Measurements from ENCODE around the gene PTPN1.

Gene PTPN1

DNA sequence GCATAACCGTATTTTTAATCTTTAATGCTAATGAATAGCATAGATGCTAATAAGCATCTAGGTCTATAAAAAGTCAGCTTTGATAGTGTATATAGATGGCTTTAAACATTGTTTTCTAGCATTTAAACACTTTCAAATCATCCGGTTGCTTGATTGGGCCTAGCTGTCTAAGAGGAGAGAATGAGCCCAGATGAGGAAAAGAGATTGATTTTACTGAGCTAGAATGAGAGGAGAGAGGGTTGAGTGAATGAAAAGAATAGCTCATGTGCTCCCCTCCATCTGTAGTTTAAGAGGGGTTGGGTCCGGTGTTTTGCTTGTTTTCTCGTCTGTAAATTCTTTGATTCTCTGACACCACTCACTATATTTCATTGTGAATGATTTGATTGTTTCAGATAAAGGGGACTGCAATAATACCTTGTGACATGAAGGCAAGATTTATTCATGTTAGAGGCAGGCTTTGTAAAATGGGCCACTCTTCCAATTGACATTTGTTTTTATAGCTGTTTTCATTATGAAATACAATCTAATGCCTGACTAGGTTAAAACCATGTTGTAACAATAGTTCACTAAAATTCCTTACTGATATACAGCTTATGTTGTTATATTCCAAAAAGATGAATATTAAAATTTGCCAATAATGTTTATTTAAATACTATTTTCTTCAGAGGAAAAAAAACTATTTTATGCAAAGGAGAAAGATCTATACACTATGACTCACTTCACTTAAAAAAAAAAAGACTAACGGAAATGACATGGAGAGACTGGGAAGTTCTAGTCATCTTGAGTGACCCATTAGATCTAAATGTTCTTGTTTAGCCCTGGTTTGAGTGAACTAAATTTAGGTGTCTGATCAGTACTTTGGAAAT is 3.2 kb downstream of the PTPN1 start:
- DNase-seq: peak; percentile 58

DNA sequence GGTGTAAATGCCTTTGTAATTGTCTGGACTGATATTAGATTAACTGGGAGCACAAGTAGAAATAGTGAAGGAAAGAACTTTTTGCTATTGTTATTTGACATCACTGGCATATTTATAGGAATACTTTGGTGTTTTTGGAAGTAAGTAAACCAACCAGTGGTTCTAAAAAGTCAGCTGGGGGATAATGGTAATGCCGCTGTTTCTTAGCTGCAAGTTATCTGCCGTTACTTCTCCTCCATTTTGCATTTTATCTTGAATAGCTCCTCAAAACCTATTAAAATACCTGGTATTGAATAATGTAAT is 3.8 kb downstream of the PTPN1 start:
- DNase-seq: no peak

DNA sequence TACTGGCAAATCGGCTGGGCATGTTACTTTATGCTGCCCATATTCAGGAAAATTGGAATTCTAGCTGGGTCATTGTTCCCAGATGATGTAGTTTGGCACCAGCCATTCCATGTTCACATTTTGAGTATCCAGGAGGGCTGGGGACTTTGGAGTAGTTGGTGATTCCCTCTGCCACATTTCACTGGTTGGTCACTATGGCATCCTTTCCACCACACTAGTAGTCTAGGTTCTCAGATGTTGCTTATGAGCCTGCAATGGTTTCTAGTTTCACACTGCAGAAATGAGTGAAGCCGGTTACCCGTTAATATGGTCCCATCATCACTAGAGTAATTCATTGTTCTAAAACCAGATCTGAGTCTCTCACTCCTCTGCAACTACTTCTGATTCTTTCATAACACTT is 4.6 kb downstream of the PTPN1 start:
- DNase-seq: no peak

DNA sequence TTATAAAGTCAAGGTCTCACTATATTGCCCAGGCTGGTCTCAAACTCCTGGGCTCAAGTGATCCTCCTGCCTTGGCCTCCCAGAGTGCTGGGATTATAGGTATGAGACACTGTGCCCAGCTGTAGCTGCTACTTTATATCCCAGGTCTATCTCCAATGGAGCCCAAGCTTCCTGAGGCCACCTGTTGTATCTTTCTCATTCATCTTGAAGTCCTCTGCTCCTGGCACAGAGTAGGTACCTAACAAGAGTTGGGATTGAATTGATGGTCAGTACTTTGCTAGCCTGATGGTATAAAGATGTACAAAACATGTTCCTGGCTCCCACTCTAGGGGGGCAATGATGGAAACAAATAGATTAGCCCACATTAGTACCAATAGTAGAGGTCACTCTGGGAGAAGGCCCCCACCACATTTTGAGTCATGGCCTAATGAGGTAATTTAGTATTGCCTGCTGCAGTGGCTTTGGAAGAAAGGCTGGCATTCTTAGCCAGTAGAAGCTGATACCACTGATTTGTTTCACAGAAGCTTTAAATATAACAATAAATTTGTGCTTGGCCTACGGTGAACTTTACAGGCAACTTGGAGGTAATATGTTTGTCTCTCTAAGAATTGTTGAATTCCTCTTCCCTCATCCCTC is 5.4 kb downstream of the PTPN1 start:
- DNase-seq: no peak

DNA sequence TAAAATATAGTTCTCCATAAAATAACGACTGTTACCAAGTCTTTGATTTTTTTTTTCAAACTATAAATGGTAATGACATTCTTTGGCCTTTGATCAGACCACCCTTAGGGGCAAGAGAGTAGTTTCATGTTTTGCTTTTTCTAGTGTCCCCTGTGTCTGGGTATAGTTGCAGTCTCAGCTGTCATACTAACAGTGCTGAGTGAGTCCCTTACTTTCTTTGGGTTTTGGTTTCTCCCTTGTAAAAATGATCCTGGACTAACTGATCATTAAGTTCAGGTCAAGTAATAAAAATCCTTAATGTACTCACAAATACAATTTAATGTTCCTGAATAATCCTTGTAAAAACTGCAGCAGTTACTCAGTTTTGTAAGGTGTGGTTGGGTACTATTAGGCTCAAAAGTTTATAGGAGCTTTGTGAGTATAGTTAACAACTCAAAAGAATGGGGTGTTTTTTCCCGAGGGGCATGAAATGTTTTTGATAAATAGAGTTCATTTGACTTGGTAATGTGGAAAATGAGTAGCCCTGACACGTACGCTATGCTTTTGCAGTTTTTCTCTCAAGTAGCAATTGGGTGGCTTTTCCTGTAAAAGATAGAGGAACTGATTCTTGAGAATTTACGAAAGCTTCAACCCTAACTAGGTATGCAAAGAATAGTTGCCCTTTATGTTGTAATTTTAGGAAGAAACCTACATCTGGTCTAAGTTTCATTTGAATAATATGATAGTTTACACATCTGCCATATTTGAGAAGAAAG is 6.2 kb downstream of the PTPN1 start:
- no peak for DNase-seq

DNA sequence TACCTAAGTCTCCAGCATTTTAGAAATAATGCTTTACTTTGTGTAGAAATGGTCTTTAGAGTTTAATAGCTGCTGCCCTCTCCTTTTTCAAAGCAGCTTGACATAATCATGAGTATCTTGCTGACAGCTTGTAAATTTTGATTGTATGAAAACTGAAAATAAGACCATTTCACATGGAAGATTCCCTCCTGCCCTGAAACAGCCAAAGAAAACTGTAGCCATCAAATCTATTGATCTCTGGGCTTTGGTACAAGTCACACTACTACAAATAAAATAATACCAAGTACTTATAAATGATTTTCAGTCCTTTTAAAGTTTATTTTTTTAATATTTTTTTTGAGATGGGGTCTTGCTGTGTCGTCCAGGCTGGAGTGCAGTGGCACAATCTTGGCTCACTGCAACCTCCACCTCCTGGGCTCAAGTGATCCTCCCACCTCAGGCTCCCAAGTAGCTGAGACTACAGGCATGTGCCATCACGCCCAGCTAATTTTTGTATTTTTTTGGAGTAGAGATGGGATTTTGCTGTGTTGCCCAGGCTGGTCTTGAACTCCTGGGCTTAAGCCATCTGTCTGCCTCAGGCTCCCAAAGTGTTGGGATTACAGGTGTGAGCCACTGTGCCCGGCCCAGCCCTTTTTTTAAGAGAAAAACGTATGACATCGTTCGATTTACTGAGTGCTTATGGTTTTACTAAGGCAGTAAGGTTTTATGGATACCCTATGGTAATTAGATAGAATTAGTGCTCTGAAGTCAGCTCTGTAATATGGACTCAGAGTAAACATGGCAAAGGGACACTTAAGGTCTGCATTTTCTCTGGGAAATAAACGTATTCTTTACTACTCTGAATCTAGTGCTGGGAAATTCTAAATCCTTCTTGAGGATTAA is 7.0 kb downstream of the PTPN1 start:
- no peak for DNase-seq

DNA sequence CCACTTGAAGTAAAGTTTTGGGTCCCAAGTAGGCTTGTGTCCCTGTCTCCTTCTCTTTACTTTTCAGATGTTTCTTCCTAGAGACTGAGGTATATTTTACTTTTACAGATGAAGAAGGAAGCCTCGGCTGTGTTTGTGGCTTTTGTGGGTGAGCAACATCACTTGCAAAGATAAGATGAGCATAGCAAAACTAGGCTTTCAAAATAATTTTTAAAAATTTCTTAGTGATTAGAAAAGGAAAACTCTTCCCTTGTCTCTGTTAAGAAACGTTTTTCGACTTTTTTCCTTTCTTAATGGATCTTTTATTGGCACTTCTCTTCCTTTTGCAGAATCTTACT is 7.6 kb downstream of the PTPN1 start:
- DNase-seq: no peak

DNA sequence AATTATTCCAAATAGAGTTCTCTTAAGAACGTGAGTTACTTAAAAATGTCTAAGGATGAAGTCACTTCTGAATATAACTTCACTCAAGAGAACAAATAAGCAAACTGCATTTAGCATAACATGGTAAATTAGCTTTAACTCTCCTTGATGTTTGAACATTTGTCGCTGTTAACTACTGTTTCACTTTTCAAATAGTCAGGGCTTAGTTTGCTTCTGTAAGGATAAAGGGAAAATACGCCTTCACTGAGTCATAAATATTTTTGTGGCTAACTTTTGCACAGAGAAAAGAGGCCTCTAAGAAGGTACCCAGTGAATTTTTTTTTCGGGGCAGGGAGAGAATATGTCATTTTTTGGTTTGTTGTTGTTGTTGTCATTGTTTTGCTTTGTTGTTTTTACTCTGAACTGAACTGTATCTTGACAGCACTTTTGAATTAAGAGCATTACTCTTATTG is 8.1 kb downstream of the PTPN1 start:
- peak; percentile 56 for DNase-seq

DNA sequence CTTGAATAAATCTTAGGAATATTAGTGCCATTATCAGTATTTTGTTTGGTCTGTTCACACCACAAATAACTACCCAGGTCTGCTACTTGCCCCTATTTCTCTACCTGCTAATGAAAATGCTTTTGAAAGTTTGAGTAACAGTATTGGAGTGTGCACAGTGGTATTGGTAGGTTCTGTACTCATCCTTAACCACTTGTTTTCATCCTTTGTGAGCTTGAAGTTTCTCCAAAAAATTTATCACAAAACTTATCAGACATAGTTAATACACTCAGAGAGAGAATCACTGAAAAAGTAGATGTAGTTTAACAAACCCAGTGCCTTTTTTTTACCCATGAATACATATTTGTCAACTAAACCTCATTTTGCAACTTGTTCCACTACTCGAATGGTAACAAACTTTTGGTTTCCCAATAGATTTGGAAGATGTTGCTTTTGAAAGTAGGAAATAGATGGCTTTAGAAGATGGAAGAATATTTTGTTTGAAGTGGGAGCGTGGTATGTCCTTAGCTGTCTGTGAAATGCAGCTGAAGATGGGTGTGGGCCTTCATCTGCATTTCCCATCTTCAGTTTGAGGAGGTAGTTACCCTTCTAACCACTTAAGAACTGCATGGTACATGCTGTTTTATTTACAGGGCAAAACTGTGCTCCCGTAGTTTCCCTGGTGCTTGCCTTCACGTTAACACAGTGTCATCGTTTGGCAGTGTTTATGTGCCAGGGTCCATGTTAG is 9.0 kb downstream of the PTPN1 start:
- no peak for DNase-seq

DNA sequence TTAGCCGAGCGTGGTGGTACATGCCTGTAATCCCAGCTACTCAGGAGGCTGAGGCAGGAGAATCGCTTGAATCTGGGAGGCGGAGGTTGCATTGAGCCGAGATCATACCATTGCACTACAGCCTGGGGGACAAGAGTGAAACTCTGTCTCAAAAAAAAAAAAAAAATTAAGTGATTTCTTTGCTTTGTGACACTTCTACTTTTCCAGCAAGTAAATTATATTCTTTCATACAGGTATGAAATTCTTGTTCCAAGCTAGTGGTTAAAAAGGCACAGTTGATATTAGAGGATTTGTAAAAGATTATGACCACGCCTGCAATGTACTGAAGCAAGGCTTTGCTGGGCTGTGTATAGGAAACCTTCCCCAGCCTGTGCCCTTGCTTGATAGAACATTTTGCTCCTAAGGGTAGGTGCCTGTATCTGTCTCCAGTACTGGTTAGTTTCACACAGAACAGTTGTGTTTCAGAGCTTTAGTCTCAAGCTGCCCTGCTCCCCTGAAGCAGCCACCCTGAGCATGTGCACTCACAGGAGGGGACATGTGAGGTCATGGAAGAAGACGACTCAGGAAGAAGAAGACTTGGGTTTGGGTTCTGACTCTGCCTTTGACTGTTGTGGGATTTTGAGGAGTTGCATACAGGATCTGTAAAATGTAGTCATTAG is 10.2 kb downstream of the PTPN1 start:
- DNase-seq: no peak

DNA sequence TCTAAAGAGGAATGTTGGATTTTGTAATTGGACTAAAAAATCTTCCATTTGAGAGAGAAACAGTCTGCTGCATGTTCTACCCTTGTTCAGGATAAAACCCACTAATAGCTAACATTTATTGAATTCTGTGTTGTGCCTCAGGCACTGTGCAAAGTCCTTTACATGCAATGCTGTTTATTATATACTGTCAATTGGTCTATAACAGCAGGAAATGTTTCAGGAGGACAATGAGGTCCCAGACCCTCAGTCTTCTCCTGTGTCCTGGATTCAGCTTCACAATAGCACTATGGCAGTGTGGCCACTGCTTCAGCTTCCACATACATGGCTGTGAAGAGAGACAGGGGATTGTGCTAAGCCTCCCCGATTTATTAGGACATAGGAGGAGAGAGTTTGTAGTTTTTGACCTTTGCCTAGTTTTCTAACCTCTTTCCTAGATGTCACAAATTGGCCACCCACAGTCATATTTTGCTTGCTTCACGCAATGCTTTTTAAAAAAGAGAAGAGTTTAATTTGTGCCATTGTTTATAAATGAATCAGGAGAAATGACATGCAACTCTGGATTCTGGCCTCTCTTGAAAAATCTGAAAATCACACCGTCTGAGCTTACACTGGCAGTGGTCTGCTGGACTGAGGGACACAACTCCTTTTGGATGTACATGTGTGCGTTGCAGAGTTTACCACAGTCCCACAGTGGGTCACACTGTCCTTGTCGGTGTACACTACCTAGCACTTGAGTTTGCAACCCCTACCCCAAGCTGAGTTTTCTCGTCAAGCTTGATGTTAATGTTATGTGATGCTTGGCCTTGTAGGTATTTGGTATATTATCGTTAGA is 11.3 kb downstream of the PTPN1 start:
- DNase-seq: no peak

DNA sequence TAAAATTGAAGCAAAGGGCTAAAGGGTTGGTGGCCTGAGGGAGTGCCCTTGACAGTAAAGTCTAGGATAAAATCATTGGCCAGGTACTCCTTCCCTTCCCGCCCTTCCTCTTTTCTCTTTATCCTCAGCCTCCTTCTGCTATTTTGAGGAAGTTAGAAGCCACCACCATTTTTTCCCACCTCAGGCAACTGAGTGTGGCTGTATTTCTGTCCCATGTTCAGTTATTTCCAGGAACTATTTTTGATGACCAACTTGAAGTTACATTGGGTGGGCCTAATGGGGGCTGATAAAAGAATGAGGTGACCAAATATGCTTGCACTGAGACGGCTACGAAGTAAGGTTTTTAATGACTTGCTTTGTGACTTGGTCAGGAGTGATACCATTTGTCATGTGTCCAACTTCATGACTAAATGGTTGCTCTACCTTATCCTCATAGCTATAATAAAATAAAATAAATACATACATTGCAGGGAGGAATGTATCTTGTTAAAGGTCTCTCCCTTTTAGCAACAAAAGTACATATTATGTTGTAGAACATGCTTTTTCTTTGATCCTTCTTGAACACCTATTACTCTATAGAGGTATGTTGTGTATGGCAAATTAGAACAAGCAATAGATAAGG is 12.0 kb downstream of the PTPN1 start:
- no peak for DNase-seq

DNA sequence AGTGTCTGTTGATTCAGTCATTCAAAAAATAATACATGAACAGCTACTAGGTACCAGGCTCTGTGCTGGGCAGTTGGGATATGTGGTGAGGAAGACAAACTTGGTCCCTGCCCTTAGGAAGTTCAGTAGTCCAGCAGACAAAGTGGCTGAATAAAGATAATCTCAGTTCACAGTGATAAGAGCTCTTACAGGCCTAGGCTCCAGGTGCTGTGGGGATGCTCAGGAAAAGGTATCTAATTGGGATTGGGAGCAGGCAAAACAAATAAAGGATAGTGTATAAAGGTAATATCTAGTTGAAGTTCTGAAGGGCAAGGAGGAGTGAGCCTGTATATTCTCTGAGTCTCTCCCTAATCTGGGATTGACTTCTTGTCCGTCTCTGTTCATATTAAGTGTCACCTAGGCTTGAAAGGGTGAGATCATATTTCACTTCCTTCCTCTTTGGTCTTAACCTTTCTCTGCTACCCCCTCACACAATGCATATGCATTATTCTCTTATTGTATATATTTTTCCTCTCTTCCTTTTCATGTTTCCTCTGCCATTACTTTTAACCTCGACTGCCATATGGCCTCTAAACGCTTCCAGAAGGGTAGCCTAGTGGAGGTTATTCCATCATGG is 13.5 kb downstream of the PTPN1 start:
- DNase-seq: no peak

DNA sequence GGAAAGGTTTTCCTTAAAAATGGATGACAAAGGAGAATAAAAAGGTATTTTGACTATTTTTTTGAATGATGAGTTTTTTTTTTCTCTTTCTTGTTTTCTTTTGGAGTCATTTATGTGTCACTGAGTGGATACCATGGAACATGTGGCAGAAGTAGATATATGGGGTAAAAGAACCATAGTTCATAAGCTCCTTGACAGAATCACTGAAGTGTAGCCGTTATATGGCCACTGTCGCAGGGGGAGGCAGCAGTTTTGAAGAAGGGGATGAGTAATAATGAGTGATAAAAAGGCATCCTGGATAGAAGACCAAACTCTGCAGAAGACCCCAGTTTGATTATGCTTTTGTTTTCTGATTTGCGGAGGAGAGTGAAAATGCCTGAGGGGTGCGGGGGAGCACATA is 15.5 kb downstream of the PTPN1 start:
- no peak for DNase-seq

DNA sequence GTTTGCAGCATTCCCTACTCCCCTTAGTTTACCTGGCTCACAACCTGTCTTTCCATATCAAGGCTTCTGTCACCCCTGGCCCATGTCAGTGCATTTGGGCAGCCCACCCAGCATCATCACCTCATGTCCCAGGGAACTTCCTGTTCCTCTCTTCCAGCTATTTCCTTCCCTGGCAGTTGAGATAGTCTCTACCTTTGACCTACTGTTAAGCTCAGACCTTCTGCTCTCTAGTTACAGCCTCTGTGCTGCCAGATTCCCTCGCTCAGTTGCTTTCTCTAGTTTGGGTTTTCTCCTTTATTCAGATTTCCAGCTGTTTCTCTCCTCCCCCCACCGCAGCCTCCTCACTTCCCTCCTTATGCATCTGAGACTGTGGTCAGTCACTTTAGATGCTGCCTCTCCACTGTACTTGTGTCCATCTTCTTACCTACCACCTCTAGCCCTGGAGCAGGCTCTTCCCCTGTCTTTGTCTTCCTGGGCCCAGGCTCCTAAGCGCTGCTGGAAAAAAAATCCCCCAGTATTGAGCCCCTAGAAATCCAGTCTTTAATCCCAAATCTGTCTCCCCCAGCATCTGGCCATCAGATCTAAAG is 16.3 kb downstream of the PTPN1 start:
- DNase-seq: no peak

DNA sequence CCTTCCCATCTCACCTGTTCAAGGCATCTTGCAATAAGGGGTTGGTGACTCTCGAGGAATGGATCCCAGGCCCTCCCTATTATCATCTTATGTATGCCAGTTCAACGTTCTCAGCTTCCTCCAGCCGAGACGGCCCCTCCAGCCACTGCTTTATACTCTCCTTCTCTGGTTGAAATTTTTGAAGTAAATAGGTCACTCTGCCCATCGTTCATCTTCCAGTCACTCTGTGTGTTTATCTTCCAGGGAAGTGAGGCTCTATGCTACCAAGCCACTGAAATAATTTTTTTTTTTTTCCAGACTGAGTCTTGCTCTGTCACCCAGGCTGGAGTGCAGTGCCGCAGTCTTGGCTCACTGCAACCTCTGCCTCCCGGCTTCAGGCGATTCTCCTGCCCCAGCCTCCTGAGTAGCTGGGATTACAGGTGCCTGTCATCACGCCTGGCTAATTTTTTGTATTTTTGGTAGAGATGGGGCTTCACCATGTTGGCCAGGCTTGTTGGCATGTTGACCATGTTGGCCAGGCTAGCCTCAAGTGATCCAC is 17.0 kb downstream of the PTPN1 start:
- DNase-seq: no peak

DNA sequence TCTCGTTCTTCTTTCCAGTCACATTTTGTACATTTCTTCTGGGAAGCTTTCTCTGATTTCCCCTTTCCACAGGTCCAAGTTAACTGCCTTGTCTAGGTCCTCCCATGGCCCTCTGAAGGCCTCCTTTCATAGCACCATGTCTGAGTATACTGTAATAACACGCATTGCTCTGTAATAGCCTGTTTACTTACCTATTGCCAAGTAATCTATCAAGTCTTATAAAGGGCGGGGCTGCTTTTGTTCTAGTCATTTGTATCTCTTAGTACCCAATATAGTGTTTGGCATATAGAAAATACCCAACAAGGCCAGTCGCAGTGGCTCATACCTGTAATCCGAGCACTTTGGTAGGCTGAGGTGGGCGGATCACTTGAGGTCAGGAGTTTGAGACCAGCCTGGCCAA is 17.9 kb downstream of the PTPN1 start:
- no peak for DNase-seq

DNA sequence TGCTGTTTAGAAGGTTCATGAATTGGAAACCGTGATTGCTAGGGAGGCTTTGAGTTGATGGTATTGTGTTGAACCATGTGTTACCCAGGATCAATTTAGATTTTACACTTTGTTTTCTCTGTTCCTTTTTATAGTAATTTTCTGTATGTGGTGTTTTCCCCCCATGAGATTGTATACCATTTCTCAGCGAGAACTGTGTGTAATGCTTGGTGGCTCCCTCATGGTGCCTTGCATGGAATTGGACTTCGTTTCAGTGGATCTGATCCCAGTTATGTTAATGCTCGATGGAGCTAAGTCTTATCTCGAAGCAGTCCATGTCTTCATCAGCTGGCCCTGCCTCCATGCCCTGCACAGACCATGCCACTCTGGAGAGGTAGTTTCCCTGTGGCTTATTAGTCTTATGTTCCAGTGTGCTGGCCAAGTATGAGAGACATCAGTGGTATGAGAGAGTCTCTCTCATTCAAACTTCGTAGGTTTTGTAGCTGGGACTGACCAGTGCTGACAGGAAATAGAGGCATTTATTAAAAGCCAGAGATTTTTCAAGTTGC is 18.7 kb downstream of the PTPN1 start:
- DNase-seq: no peak

DNA sequence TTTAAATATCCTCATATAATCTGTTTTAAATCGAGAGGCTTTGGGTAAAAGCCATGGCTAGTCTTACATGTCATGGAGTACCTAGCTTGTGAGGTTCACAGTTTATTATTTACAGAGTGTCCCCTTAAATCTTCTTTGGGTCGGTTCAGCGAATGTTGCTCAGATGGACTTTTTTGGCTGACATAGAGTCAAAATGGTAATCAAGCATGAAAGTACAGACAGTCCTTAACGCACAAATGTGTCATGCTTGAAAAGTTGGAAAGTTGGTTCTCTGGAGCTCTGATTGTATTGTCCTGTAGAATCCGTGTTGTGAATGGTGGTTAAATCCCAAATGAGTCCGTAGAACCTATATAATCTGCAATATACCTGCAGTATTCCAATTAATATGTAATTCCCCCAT is 22.0 kb downstream of the PTPN1 start:
- DNase-seq: no peak
